ENCODE data around the gene DPM3. TPM values are rescaled to one million over a fixed set of nuclear protein-coding genes. Genes with fewer than 3 reads are reported as not detected.

The DPM3 gene
- total and polyA plus RNA-seq, 2 donors (not counting 3 experiments of a cell fraction or from before 2014, with no cell fraction given): 69.6 to 258 TPM

DNA sequence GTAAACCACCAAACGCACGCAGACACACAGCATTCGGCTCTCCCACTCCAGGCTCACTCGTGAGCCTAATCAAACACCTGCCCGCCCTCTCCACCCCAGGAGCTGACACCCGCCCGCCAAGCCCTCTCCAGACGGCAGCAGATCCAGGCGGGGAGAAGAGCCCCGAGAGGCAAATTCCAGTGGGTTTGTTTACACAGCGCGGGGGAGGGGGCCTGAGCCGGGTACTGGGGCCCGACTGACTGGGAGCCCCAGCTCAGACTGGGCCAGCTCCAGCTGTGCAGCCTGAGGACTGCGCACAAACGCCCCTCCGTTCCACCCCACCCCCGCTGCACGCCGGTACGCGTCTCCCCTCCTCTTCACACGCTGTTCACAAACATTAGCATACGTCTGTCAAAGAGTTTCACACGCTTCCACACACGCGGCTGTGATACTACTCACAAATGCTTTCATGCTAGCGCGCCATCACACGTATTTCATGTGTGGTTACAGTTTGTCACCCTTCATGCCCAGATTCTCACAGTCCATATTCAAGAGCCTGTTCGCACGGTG, 13.7 kb downstream of the DPM3 start:
- Histone ChIP-seq H3K79me2 (ENCODE audit: control insufficient read depth, insufficient read depth, low read length) (peaks cover 26% of the 10 kb centered on the region), H3K36me3 (ENCODE audit: control insufficient read depth in 2 of 2, extremely low read depth in 1 of 2, insufficient read depth in 2 of 2, low read length in 2 of 2) (peaks cover 7 to 11% of the 10 kb centered on the region in 2 experiments), H4K20me1 (replicated peaks; ENCODE audit: control insufficient read depth, extremely low read depth, insufficient read depth, low read length) (no peaks in the 10 kb centered on the region), H3K9ac (replicated peaks; ENCODE audit: extremely low read depth, insufficient read depth, low read length) (peak overlapping the region; percentile 26), H3K9me1 (replicated peaks; ENCODE audit: control insufficient read depth, extremely low read depth, insufficient read depth, low read length) (no peaks in the 10 kb centered on the region), H2AFZ (ENCODE audit: low read depth, low read length) (no peak overlapping the region), H3K4me1 (ENCODE audit: control insufficient read depth, extremely low read depth, insufficient read depth, low read length) (peaks cover 57% of the 10 kb centered on the region), H3K4me3 (replicated peaks in 1 of 3; ENCODE audit: insufficient read depth in 1 of 3, low read depth in 1 of 3, low read length in 3 of 3) (peak overlapping the region in 2 of 3 experiments; percentile 35 to 95), H3K4me2 (ENCODE audit: insufficient read depth, low read length) (peak overlapping the region; percentile 19), H3K27ac (ENCODE audit: insufficient read depth, low read depth, low read length) (peak overlapping the region; percentile 46), H3K27me3 (ENCODE audit: control insufficient read depth in 2 of 2, insufficient read depth in 2 of 2, low read length in 2 of 2) (no peaks in the 10 kb centered on the region), H3K9me3 (replicated peaks; ENCODE audit: control insufficient read depth, insufficient read depth, low read length) (no peaks in the 10 kb centered on the region)
- DNase-seq (ENCODE audit: low read depth, low spot score) (peak; percentile 29), FAIRE-seq (no peak)
- dilution Hi-C loops (cut with MboI; ENCODE audit: extremely low pct_ligation_motif_present, low sequenced_read_pairs) (no loop called here), intact Hi-C loops (cut with micrococcal nuclease) (loop anchor here (1.0 to 5.0 kb wide), 4 partner anchors 9 to 154 kb away; partner anchors contain the start of genes CKS1B, DPM3, SHC1 and SLC50A1)
- POLR2A ChIA-PET: no interaction called here
- no TSS peak for BruUV-seq (replicated peaks)
- TF ChIP-seq EZH2 (IDR thresholded peaks at IDR 0.05; ENCODE audit: borderline replicate concordance, low read depth, low read length, severe bottlenecking) (no peak), GATA2 (IDR thresholded peaks at IDR 0.05; ENCODE audit: insufficient read depth, insufficient read length, low read depth, low read length) (no peak), MAX (IDR thresholded peaks at IDR 0.05; ENCODE audit: insufficient read depth, insufficient read length) (no peak), POLR2AphosphoS5 (IDR thresholded peaks at IDR 0.05; ENCODE audit: insufficient read depth, low read depth, low read length) (no peak), POLR2A (IDR thresholded peaks at IDR 0.05; ENCODE audit: low read depth, low read length) (no peak), FOS (IDR thresholded peaks at IDR 0.05; ENCODE audit: borderline replicate concordance, insufficient read depth, low read length) (no peak), MYC (IDR thresholded peaks at IDR 0.05; ENCODE audit: low read depth, low read length) (no peak), JUN (IDR thresholded peaks at IDR 0.05; ENCODE audit: borderline replicate concordance, insufficient read depth, insufficient read length, low read depth) (no peak)
- TF ChIP-seq, protein P1, sequence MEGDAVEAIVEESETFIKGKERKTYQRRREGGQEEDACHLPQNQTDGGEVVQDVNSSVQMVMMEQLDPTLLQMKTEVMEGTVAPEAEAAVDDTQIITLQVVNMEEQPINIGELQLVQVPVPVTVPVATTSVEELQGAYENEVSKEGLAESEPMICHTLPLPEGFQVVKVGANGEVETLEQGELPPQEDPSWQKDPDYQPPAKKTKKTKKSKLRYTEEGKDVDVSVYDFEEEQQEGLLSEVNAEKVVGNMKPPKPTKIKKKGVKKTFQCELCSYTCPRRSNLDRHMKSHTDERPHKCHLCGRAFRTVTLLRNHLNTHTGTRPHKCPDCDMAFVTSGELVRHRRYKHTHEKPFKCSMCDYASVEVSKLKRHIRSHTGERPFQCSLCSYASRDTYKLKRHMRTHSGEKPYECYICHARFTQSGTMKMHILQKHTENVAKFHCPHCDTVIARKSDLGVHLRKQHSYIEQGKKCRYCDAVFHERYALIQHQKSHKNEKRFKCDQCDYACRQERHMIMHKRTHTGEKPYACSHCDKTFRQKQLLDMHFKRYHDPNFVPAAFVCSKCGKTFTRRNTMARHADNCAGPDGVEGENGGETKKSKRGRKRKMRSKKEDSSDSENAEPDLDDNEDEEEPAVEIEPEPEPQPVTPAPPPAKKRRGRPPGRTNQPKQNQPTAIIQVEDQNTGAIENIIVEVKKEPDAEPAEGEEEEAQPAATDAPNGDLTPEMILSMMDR (IDR thresholded peaks at IDR 0.05; ENCODE audit: extremely low read depth in 1 of 2, insufficient read depth in 1 of 2, low read depth in 1 of 2, low read length in 2 of 2): no peak
- CTCF ChIA-PET: interaction anchor here (0.7 to 15.5 kb wide), 5 partner anchors 19 to 46 kb away, joined by 3 to 204 read pairs (median 5); partner anchors contain the start of gene KRTCAP2

Data from endothelial cell of umbilical vein (primary cell).